ENCODE data around the gene GALNT13. TPM values are rescaled to one million over a fixed set of nuclear protein-coding genes. Genes with fewer than 3 reads are reported as not detected.

Gene GALNT13
- polyA plus RNA-seq, 10 donors = 0.21 to 1.8 (median 0.64) TPM

GRCh38 chr2:154207288-154208047 lies 335.7 kb downstream of the GALNT13 start:
- no peak for DNase-seq

- DNase-seq = no peak
Observed at GRCh38 chr2:154223726-154224125, 352.0 kb downstream of the GALNT13 start.

DNA sequence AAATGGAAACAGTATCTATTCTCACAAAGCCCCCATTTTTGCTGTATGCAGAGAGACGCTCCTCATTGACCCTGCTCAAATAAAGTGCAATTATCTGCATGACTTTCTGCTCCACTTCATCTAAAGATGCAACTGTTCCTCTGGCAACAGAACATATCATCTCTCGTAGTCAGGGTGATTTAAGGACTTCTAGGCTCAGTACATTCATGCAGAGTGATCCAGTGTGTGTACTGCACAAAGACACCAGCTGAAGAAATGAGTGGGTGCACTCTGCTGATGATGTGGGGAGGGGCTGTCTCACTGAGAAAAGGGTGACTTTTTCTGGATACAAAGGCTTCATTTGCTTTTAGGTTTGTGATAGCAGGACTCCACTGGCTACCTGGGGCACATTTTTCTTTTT lies 355.2 kb downstream of the GALNT13 start:
- DNase-seq = no peak

DNA sequence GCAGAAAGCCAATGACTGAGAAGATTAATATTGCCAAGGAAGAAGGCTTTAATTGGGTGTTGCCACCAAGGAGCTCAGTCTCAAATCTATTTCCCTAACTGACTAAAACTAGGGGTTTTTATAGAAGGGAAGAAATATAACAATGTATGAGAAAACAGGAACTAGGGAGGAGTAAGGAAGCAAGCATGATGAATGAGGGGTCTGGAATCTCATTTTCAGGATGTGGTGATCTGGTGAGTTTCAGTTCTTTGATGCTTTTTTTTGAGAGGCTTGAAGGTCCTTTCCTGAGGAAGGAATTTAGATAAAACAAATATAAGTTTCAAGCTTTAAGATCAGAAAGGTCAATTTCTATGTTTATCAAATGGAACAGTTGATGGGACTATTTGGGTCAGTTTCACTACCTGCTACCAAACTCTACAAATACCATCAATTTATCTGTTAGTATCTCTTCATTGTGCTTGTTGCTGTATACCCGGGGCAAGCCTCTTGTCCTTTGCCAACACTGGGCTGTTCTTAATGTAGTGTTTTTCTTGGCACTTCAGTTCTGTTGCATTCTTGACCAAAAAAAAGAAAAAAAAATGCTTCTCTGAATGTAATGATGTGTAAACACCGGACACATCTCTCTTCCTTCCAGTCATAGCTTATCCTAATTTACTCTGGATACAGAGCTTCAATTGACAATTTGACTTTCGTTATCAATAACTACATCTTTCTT lies 357.0 kb downstream of the GALNT13 start:
- DNase-seq = no peak

- no peak for DNase-seq
Observed at GRCh38 chr2:154229966-154230365, 358.2 kb downstream of the GALNT13 start.

DNA sequence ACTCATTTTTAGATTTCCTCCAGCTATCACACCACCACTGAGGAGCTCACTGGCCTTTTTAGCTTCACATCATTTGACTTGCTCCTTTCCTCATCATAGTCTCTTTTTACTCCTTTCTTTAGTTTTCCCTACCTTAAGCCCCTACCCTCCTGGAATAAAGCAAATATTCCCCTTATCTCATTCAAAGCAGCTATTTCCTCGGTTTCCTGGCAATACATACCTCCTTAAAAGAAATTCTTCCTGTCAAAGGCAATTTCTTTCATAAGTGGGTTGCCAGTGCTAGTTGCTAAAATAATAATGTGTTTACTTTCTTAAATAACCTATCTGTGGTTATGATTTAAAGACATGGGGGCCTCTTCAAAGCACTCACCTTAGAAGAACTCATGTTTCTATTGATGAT lies 359.3 kb downstream of the GALNT13 start:
- DNase-seq = no peak

- DNase-seq = no peak
Observed at GRCh38 chr2:154233231-154233630, 361.5 kb downstream of the GALNT13 start.

DNA sequence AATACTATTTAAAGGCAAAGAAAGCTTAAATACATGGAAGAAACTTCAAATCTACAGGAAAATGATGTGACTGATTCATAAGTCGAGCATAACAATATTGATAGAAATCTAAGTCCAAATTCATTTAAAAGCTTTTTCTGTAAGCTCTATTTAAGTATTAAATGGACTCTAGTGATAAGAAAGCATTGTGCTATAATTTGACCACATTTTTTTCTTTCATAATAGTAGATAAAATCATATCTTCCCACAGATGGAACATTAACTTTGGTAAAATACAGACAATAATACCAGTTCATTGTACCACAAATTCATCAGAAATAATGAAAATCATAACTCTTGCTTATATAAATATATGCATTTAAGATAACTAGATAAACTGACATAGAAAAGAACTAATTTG lies 366.5 kb downstream of the GALNT13 start:
- DNase-seq = no peak

- DNase-seq = no peak
Observed at GRCh38 chr2:154240316-154240715, 368.6 kb downstream of the GALNT13 start.

GRCh38 chr2:154240921-154241379 lies 369.2 kb downstream of the GALNT13 start:
- DNase-seq = no peak

DNA sequence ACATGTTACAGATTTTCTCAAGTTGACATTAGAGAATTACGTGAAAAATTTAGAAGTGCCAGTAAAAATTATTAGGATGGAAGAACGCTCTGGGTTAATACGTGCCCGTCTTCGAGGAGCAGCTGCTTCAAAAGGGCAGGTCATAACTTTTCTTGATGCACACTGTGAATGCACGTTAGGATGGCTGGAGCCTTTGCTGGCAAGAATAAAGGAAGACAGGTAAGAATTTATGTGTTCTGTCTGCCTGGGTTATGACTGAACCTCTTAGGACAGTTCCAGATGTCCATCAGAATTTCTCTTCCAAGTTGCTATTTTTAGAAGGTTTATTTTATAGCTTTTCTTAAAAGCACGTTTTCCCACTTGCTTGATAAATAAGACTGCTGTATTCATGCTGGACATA lies 371.0 kb downstream of the GALNT13 start:
- no peak for DNase-seq

GRCh38 chr2:154243685-154244084 lies 372.0 kb downstream of the GALNT13 start:
- no peak for DNase-seq

GRCh38 chr2:154244932-154245331 lies 373.2 kb downstream of the GALNT13 start:
- DNase-seq = no peak

DNA sequence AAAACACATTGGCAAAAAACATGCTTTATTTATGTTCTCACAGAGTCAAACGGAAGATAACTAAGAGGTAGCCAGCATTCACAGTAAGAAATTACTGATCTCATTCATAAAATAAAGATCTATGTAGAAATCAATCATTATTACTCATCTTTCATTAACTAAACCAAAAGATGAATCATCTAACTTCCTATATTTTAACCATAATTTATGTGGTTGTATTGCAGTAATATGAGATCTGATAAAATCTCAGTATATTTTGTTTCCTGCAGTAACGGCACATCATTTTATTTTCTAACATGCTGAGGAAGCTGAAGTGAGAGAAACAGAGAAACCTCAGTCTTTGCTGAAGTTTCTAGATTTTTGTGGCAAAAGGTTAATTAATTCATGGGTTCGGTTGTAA lies 375.8 kb downstream of the GALNT13 start:
- no peak for DNase-seq

- no peak for DNase-seq
Observed at GRCh38 chr2:154256136-154256535, 384.4 kb downstream of the GALNT13 start.

DNA sequence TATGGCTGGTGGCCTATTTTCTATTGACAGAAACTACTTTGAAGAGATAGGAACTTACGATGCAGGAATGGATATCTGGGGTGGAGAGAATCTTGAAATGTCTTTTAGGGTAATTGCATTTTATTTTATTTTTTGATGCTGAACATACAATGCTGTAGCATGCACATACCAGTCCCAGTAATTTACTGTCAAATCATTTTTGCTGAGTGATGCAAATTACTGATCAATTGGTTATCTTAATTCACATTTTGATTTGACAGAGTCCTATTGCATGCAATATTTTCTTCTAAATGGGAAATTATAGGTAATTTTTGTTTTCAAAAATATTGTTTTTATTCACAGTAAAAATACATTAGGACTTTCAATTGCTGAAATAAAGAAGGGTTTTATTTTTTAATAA lies 387.3 kb downstream of the GALNT13 start:
- no peak for DNase-seq

- no peak for DNase-seq
Observed at GRCh38 chr2:154261473-154262027, 389.8 kb downstream of the GALNT13 start.

- no peak for DNase-seq
Observed at GRCh38 chr2:154263206-154263605, 391.5 kb downstream of the GALNT13 start.

GRCh38 chr2:154264024-154264423 lies 392.3 kb downstream of the GALNT13 start:
- no peak for DNase-seq

DNA sequence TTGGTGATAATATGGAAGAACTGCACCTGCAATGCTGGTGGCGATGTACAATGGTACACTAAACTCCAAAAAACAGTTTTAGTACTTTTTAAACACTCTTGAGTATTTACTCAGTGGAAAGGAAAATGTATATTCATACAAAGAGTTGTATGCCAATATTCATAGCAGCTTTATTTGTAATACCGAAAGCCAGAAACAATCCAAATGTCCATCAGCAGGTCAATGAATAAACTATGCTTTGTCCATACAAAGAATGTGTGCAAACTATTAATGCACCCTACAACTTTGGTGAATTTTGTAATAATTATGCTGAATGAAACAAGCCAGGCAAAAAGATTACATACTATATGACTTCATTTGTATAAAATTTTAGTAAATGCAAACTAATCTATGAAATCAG lies 396.3 kb downstream of the GALNT13 start:
- no peak for DNase-seq

DNA sequence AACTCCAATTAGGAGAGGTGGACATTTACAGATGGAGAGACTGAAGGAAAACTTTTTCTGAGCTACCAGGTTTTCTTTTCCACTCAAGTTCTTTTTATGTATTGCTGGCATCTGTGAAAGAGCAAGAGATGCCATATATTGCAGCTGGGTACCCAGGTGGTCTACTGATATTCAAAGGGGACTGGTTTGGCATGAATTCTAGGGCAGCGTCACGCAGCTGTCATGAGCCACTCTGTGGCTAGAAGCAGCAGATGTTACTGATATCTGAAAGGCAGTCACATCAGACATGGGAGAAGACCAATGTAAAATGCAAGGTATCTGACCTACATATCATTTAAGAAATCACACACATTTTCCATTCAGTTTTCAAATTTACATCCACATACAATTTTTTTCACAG lies 408.8 kb downstream of the GALNT13 start:
- DNase-seq = no peak

DNA sequence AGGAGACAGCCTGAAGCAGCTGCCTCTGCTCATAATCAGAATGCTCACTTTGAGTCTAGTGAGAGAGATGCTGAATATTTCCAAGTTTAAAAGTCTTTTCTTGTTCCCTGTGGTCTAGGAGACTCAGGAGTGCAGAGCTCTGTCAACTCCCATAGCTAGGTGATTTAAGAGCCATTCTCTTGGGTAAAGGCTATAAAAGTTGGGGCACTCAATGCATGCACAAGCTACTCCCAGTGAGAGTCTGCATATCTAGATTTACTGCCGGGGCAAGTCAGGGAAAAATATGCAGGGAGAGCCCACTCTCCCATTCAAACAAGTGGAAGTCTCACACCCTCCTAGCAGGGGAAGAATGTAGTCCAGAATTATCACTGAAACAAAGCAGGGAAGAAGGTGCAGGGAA lies 418.1 kb downstream of the GALNT13 start:
- no peak for DNase-seq

DNA sequence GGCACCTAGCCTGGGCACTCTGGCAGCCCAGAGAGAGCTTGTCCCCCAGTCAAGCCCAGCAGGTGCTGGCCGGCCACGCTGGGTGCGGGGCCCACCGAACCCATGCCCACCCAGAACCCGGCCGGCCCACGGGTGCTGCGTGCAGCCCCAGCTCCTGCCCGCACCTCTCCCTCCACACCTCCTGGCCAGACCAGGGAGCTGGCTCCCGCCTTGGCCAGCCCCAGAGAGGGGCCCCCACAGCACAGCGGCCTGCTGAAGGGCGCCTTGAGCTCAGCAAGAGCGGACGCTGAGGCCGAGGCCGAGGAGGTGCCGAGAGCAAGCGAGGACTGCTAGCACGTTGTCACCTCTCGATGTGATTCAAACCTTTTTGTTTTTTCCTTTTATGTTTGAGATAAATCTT lies 419.8 kb downstream of the GALNT13 start:
- DNase-seq = no peak
